GM23338 (cell line): ENCODE measurements around the gene IL5RA. TPM values are rescaled to one million over a fixed set of nuclear protein-coding genes. Genes with fewer than 3 reads are reported as not detected.

ENCODE experiments used
- ATAC-seq: fragments of 200-7000 bp; cut with Tn5 transposase; 3 replicates; pipeline ENCODE4 v1.9.1; 2020
- DNase-seq: peaks from one replicate; pipeline ENCODE4 v3.0.0-alpha.2; 2015; ENCODE audit warnings: low spot score
- H2AFZ ChIP-seq: fragments of 200-600 bp; sonication (generic); 2 replicates; pipeline ENCODE4 v1.8.0; 2016; ENCODE audit warnings: antibody characterized with exemption, mild to moderate bottlenecking, moderate library complexity
- H3F3A ChIP-seq: fragments of 200-600 bp; sonication (generic); replicated peaks from 2 replicates; pipeline ENCODE4 v1.8.0; 2017; ENCODE audit warnings: antibody characterized with exemption, mixed run types, low read depth
- H3K27ac ChIP-seq: fragments of 200-600 bp; sonication (generic); 2 replicates; pipeline ENCODE4 v1.6.1; 2016; ENCODE audit warnings: low read depth
- H3K27me3 ChIP-seq: fragments of 200-600 bp; sonication (generic); 2 replicates; pipeline ENCODE4 v1.8.0; 2016; ENCODE audit warnings: mild to moderate bottlenecking, mixed run types, moderate library complexity; ENCODE audit not compliant: insufficient read depth
- H3K36me3 ChIP-seq: fragments of 200-600 bp; sonication (generic); 2 replicates; pipeline ENCODE4 v1.8.0; 2016; ENCODE audit warnings: mild to moderate bottlenecking; ENCODE audit not compliant: insufficient read depth
- H3K4me1 ChIP-seq: fragments of 200-600 bp; sonication (generic); 2 replicates; pipeline ENCODE4 v1.8.0; 2016; ENCODE audit warnings: mild to moderate bottlenecking, moderate library complexity; ENCODE audit not compliant: insufficient read depth
- H3K4me2 ChIP-seq: fragments of 200-600 bp; sonication (generic); 2 replicates; pipeline ENCODE4 v1.7.1; 2017; ENCODE audit warnings: mixed run types
- H3K4me3 ChIP-seq: fragments of 200-600 bp; sonication (generic); 2 replicates; pipeline ENCODE4 v1.6.1; 2016; ENCODE audit warnings: mixed run types
- H3K79me2 ChIP-seq: fragments of 200-600 bp; sonication (generic); replicated peaks from 2 replicates; pipeline ENCODE4 v1.8.0; 2017; ENCODE audit warnings: mild to moderate bottlenecking; ENCODE audit not compliant: insufficient read depth
- H3K9me2 ChIP-seq: fragments of 200-600 bp; sonication (generic); 2 replicates; pipeline ENCODE4 v1.8.0; 2017; ENCODE audit not compliant: insufficient read depth
- H4K20me1 ChIP-seq: fragments of 200-600 bp; sonication (generic); replicated peaks from 2 replicates; pipeline ENCODE4 v1.8.0; 2017; ENCODE audit warnings: mild to moderate bottlenecking; ENCODE audit not compliant: insufficient read depth
- H3K27ac Mint-ChIP-seq: 2 replicates; pipeline ENCODE4 v1.8.0; 2020; ENCODE audit warnings: inconsistent platforms, mild to moderate bottlenecking, moderate library complexity, mixed read lengths
- H3K27me3 Mint-ChIP-seq: 3 replicates; pipeline ENCODE4 v1.8.0; 2022; ENCODE audit warnings: low read depth, mild to moderate bottlenecking, moderate library complexity, mixed read lengths, inconsistent platforms; ENCODE audit not compliant: insufficient read depth, poor library complexity
- H3K36me3 Mint-ChIP-seq: 3 replicates; pipeline ENCODE4 v1.8.0; 2021; ENCODE audit warnings: low read depth, mild to moderate bottlenecking, inconsistent platforms, moderate library complexity, mixed read lengths
- H3K4me1 Mint-ChIP-seq: 3 replicates; pipeline ENCODE4 v1.8.0; 2020; ENCODE audit warnings: mild to moderate bottlenecking, inconsistent platforms, mixed read lengths
- H3K4me3 Mint-ChIP-seq: 3 replicates; pipeline ENCODE4 v1.8.0; 2021; ENCODE audit warnings: moderate library complexity, mild to moderate bottlenecking, inconsistent platforms, mixed read lengths
- H3K9me3 Mint-ChIP-seq: 3 replicates; pipeline ENCODE4 v1.8.0; 2020; ENCODE audit warnings: moderate library complexity, mild to moderate bottlenecking, inconsistent platforms, mixed read lengths
- CREB1 ChIP-seq: fragments of 250-450 bp; sonication (Bioruptor Pico); IDR thresholded peaks from 2 replicates; pipeline ENCODE4 v1.5.0; 2020; ENCODE audit warnings: low read depth, mild to moderate bottlenecking, moderate library complexity
- EZH2 ChIP-seq: fragments of 200-600 bp; sonication (generic); IDR thresholded peaks from one replicate; pipeline ENCODE4 v1.8.0; 2017; ENCODE audit warnings: antibody characterized with exemption, mild to moderate bottlenecking, low read depth; ENCODE audit not compliant: unreplicated experiment
- EZH2phosphoT487 ChIP-seq: fragments of 200-600 bp; sonication (generic); IDR thresholded peaks from one replicate; pipeline ENCODE4 v1.8.1; 2018; ENCODE audit warnings: antibody characterized with exemption; ENCODE audit not compliant: unreplicated experiment
- JUNB ChIP-seq: IDR thresholded peaks from one replicate; pipeline ENCODE4 v1.6.1; 2016; ENCODE audit warnings: antibody characterized with exemption; ENCODE audit not compliant: unreplicated experiment
- NANOG ChIP-seq: IDR thresholded peaks from 2 replicates; pipeline ENCODE4 v1.6.1; 2016; ENCODE audit warnings: antibody characterized with exemption, borderline replicate concordance
- POLR2AphosphoS5 ChIP-seq: IDR thresholded peaks from 2 replicates; pipeline ENCODE4 v1.6.1; 2016; ENCODE audit warnings: antibody characterized with exemption, low read depth
- STAT1 ChIP-seq: IDR thresholded peaks from one replicate; pipeline ENCODE4 v1.6.1; 2016; ENCODE audit warnings: antibody characterized with exemption; ENCODE audit not compliant: unreplicated experiment
- ZNF114 ChIP-seq: fragments of 250-450 bp; sonication (Bioruptor Pico); IDR thresholded peaks from 2 replicates; pipeline ENCODE4 v1.5.0; 2020; ENCODE audit warnings: mild to moderate bottlenecking, moderate library complexity
- ZNF331 ChIP-seq: fragments of 250-450 bp; sonication (Bioruptor Pico); IDR thresholded peaks from 2 replicates; pipeline ENCODE4 v1.5.0; 2020; ENCODE audit warnings: low read depth, mild to moderate bottlenecking, moderate library complexity
- polyA plus RNA-seq: library from polyadenylated mRNA; unstranded; fragments of >200 nt; fragmentation: Nextera tagmentation; extraction: Ambion mirVana; gene quantifications from 2 replicates; pipeline ENCODE4 v1.2.1, GENCODE V29; 2016
- total RNA-seq: library from RNA; depleted of rRNA; stranded (reverse); fragments of >200 nt; shearing (Covaris generic); gene quantifications from 2 replicates; pipeline ENCODE4 v1.2.3, GENCODE V29; 2014
- TF ChIP-seq, protein P1 (sequence below): IDR thresholded peaks from 2 replicates; pipeline ENCODE4 v1.6.1; 2016; ENCODE audit warnings: antibody characterized with exemption
- TF ChIP-seq, protein P2 (sequence below): IDR thresholded peaks from one replicate; pipeline ENCODE4 v1.6.1; 2018; ENCODE audit warnings: antibody characterized with exemption; ENCODE audit not compliant: unreplicated experiment
- TF ChIP-seq, protein P3 (sequence below): fragments of 250-450 bp; sonication (Bioruptor Pico); IDR thresholded peaks from 2 replicates; pipeline ENCODE4 v1.5.0; 2020; ENCODE audit warnings: mild to moderate bottlenecking, moderate library complexity
- TF ChIP-seq, protein P4 (sequence below), 2 experiments: fragments of 200-600 bp in 1 of 2; sonication (generic) in 1 of 2; conservative IDR thresholded peaks; 2 replicates each; pipeline versions ENCODE4 v1.5.1 to v1.6.1; 2016 to 2017; ENCODE audit warnings: antibody characterized with exemption in 2 of 2, low read depth in 2 of 2, mild to moderate bottlenecking in 2 of 2, moderate library complexity in 1 of 2

IL5RA gene
- total and polyA plus RNA-seq, 2 experiments from 2014 or later, result 0.31 TPM; not detected in 1

DNA sequence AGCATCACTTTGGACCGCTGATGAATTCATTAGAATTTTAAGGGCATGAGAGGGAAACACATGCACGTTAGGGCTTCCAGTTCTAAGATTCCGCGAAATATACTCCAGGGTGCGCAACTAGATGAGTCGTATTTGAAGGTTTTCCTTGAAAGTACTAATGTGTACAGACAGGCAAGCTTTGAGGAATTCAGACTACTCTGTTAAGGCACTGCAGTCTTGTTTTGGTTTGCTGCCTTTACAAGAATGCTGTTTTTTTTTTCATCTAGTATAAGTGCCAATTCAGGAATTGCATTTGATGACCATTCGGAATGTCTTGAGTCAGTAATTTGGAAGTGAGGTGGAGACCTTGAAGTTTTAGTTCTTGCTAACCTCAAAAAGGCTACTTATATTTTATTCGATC lies 35.7 kb upstream of the IL5RA start:
- no peak overlapping the region for H3K4me3 ChIP-seq
- H3F3A ChIP-seq, result no peaks in the 10 kb centered on the region
- H4K20me1 ChIP-seq, result peaks cover 4% of the 10 kb centered on the region
- no peaks in the 10 kb centered on the region for H3K4me1 Mint-ChIP-seq
- H3K4me3 Mint-ChIP-seq, result no peak overlapping the region
- H3K79me2 ChIP-seq, result no peaks in the 10 kb centered on the region; the same call in 1 of the 2 replicates
- H3K36me3 Mint-ChIP-seq, result peaks cover 74% of the 10 kb centered on the region
- TF ChIP-seq ZNF331, result no peak
- TF ChIP-seq ZNF114, result no peak
- TF ChIP-seq EZH2phosphoT487, result no peak
- no peak for TF ChIP-seq POLR2AphosphoS5
- TF ChIP-seq, protein P1, sequence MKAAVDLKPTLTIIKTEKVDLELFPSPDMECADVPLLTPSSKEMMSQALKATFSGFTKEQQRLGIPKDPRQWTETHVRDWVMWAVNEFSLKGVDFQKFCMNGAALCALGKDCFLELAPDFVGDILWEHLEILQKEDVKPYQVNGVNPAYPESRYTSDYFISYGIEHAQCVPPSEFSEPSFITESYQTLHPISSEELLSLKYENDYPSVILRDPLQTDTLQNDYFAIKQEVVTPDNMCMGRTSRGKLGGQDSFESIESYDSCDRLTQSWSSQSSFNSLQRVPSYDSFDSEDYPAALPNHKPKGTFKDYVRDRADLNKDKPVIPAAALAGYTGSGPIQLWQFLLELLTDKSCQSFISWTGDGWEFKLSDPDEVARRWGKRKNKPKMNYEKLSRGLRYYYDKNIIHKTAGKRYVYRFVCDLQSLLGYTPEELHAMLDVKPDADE, result no peak
- TF ChIP-seq, protein P2, sequence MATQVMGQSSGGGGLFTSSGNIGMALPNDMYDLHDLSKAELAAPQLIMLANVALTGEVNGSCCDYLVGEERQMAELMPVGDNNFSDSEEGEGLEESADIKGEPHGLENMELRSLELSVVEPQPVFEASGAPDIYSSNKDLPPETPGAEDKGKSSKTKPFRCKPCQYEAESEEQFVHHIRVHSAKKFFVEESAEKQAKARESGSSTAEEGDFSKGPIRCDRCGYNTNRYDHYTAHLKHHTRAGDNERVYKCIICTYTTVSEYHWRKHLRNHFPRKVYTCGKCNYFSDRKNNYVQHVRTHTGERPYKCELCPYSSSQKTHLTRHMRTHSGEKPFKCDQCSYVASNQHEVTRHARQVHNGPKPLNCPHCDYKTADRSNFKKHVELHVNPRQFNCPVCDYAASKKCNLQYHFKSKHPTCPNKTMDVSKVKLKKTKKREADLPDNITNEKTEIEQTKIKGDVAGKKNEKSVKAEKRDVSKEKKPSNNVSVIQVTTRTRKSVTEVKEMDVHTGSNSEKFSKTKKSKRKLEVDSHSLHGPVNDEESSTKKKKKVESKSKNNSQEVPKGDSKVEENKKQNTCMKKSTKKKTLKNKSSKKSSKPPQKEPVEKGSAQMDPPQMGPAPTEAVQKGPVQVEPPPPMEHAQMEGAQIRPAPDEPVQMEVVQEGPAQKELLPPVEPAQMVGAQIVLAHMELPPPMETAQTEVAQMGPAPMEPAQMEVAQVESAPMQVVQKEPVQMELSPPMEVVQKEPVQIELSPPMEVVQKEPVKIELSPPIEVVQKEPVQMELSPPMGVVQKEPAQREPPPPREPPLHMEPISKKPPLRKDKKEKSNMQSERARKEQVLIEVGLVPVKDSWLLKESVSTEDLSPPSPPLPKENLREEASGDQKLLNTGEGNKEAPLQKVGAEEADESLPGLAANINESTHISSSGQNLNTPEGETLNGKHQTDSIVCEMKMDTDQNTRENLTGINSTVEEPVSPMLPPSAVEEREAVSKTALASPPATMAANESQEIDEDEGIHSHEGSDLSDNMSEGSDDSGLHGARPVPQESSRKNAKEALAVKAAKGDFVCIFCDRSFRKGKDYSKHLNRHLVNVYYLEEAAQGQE, result no peak
- no peak for TF ChIP-seq STAT1
- TF ChIP-seq, protein P3, sequence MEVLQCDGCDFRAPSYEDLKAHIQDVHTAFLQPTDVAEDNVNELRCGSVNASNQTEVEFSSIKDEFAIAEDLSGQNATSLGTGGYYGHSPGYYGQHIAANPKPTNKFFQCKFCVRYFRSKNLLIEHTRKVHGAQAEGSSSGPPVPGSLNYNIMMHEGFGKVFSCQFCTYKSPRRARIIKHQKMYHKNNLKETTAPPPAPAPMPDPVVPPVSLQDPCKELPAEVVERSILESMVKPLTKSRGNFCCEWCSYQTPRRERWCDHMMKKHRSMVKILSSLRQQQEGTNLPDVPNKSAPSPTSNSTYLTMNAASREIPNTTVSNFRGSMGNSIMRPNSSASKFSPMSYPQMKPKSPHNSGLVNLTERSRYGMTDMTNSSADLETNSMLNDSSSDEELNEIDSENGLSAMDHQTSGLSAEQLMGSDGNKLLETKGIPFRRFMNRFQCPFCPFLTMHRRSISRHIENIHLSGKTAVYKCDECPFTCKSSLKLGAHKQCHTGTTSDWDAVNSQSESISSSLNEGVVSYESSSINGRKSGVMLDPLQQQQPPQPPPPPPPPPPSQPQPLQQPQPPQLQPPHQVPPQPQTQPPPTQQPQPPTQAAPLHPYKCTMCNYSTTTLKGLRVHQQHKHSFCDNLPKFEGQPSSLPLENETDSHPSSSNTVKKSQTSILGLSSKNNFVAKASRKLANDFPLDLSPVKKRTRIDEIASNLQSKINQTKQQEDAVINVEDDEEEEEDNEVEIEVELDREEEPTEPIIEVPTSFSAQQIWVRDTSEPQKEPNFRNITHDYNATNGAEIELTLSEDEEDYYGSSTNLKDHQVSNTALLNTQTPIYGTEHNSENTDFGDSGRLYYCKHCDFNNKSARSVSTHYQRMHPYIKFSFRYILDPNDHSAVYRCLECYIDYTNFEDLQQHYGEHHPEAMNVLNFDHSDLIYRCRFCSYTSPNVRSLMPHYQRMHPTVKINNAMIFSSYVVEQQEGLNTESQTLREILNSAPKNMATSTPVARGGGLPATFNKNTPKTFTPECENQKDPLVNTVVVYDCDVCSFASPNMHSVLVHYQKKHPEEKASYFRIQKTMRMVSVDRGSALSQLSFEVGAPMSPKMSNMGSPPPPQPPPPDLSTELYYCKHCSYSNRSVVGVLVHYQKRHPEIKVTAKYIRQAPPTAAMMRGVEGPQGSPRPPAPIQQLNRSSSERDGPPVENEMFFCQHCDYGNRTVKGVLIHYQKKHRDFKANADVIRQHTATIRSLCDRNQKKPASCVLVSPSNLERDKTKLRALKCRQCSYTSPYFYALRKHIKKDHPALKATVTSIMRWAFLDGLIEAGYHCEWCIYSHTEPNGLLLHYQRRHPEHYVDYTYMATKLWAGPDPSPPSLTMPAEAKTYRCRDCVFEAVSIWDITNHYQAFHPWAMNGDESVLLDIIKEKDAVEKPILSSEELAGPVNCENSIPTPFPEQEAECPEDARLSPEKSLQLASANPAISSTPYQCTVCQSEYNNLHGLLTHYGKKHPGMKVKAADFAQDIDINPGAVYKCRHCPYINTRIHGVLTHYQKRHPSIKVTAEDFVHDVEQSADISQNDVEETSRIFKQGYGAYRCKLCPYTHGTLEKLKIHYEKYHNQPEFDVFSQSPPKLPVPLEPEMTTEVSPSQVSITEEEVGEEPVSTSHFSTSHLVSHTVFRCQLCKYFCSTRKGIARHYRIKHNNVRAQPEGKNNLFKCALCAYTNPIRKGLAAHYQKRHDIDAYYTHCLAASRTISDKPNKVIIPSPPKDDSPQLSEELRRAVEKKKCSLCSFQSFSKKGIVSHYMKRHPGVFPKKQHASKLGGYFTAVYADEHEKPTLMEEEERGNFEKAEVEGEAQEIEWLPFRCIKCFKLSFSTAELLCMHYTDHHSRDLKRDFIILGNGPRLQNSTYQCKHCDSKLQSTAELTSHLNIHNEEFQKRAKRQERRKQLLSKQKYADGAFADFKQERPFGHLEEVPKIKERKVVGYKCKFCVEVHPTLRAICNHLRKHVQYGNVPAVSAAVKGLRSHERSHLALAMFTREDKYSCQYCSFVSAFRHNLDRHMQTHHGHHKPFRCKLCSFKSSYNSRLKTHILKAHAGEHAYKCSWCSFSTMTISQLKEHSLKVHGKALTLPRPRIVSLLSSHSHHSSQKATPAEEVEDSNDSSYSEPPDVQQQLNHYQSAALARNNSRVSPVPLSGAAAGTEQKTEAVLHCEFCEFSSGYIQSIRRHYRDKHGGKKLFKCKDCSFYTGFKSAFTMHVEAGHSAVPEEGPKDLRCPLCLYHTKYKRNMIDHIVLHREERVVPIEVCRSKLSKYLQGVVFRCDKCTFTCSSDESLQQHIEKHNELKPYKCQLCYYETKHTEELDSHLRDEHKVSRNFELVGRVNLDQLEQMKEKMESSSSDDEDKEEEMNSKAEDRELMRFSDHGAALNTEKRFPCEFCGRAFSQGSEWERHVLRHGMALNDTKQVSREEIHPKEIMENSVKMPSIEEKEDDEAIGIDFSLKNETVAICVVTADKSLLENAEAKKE, result no peak
- TF ChIP-seq, protein P4, sequence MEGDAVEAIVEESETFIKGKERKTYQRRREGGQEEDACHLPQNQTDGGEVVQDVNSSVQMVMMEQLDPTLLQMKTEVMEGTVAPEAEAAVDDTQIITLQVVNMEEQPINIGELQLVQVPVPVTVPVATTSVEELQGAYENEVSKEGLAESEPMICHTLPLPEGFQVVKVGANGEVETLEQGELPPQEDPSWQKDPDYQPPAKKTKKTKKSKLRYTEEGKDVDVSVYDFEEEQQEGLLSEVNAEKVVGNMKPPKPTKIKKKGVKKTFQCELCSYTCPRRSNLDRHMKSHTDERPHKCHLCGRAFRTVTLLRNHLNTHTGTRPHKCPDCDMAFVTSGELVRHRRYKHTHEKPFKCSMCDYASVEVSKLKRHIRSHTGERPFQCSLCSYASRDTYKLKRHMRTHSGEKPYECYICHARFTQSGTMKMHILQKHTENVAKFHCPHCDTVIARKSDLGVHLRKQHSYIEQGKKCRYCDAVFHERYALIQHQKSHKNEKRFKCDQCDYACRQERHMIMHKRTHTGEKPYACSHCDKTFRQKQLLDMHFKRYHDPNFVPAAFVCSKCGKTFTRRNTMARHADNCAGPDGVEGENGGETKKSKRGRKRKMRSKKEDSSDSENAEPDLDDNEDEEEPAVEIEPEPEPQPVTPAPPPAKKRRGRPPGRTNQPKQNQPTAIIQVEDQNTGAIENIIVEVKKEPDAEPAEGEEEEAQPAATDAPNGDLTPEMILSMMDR (conservative IDR thresholded peaks at IDR 0.05; ENCODE audit: low read depth in 2 of 2), result no peak
- TF ChIP-seq CREB1 (CRISPR knock-in tag), result no peak
- TF ChIP-seq EZH2, result no peak
- no peak for TF ChIP-seq JUNB
- no peak for TF ChIP-seq NANOG
- DNase-seq (no peak), ATAC-seq (no peak)
- H3K9me2 ChIP-seq, result no peaks in the 10 kb centered on the region
- H3K27ac ChIP-seq, result no peak overlapping the region
- H3K27me3 Mint-ChIP-seq, result no peaks in the 10 kb centered on the region
- no peaks in the 10 kb centered on the region for H3K27me3 ChIP-seq
- H3K4me2 ChIP-seq, result no peak overlapping the region
- H3K27ac Mint-ChIP-seq, result no peak overlapping the region
- H3K9me3 Mint-ChIP-seq, result no peaks in the 10 kb centered on the region
- H3K4me1 ChIP-seq, result no peaks in the 10 kb centered on the region
- H3K36me3 ChIP-seq, result peaks cover 67% of the 10 kb centered on the region
- H2AFZ ChIP-seq, result no peak overlapping the region
